GM21576 (cell line): ENCODE measurements around the gene ZNF324B.
"Not testable (repeated sequence)": the region's sequence is repeated elsewhere in the genome, so short reads cannot be mapped to it uniquely, and the experiment has no call there.

ENCODE experiments used
- ATAC-seq: cut with Tn5 transposase; IDR thresholded peaks from one replicate; pipeline ENCODE4 v1.9.1; 2021; ENCODE audit warnings: mild to moderate bottlenecking, moderate library complexity; ENCODE audit not compliant: unreplicated experiment

The ZNF324B gene

DNA sequence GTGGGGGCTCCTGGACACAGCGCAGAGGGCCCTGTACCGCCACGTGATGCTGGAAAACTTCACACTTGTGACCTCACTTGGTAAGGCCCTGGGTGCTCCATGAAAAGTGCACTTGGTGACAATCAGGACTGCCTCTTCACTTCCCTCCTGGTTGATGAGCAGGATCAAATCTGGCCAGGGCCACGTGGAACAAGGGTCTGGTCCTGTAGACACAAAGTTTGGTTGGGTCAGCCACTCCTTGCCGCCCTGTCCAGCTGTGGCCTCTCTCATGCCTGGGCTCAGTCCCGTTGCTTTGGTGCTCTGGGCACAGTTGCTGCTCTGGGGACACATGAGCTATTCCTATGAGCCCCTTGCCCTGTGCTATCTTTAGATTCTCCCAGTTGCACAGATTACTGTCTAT, 2.3 kb downstream of the ZNF324B start:
- no peak for ATAC-seq

GRCh38 chr19:58455306-58455705, 3.9 kb downstream of the ZNF324B start:
- ATAC-seq: no peak

GRCh38 chr19:58456111-58456510, 4.7 kb downstream of the ZNF324B start:
- ATAC-seq: no peak

DNA sequence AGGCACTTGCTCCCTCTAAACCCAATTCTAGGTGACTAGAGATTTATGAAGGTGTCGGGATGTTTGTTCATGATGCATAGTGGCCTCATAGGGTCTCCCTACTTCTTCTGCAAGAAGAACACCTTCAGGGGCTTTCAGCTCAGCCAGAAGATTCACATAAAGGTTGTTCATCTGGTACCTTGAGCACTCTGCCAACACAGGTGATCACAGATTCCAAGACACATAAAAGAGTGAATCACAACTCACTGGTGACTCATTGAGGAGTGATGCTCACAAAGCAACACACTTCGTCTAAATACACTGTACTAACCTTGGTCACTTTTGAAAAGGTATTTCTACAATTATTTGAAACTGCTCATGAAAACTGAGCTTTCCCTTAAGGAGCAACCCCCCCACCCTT, 8.6 kb downstream of the ZNF324B start:
- ATAC-seq: no peak

DNA sequence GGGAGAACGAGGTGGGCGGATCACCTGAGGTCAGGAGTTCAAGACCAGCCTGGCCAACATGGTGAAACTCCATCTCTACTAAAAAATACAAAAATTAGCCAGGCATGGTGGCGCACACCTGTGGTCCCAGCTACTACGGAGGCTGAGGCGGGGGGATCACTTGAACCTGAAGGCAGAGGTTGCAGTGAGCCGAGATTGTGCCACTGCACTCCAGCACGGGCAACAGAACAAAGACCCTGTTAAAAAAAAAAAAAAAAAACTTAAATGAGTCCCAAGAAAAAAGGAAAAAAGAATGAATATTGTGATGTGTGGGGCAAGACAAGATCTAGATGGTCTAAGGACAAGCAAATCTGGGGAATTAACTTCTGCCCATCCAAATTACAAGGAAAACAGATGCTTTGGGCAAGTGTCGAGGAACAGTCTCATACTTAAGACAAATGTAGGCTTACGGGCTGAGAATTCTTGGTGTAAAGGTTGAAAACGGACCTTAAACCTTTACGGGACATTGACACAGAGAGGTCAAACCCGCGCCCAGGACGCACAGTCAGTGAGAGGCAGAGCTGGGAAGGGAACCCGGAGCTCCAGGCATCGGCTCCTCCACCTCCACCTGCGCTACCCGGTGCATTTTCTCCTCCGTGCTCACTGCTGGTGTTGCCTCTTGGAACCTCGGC, 14.8 kb downstream of the ZNF324B start:
- ATAC-seq: peak; percentile 19

DNA sequence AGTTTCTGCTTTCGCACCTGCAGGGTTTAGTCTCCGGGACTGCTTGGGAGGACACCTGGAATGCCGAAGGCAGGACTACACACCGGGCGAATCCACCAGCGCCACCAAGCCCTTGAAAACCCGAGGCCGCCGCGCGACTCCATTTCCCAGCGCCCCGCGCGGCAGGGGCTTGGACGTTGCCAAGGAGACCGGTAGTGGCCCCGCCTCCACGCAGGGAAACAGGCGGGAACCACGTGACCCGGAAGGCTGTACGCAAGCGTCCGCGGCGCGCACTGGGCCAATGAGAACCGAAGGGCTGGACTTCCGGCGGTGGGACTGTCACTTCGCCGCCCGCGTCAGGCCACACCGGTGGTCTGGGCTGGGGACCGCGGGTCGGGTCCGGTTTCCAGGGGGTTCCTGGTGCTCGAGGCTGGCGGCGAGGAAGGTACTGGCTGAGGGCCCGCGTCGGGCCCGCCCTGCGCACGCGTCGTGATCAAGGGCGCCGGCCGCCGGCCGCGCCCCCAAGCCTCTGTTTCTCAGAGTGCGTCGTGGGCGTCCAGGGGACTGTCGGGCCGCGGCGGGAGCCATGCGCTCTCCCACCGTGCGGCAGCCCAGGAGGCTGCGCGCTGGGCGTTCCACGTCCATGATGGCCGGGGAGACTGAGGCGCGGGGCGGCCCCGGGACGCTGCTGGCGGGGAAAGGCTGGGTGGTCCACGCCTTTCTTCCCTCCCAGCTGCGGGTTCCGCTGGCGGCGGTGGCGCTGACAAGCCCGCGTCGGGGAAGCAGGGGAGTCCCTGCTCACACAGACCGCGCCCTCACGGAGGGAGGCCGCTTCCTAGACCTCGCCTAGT, 15.6 kb downstream of the ZNF324B start, which contains the start of gene ZNF324:
Gene ZNF324 (plus strand): TSS at position 321 of the 830 bp plus-strand sequence. CDS start 2,106 bp downstream, outside the sequence.
- ATAC-seq: peak; percentile 91

DNA sequence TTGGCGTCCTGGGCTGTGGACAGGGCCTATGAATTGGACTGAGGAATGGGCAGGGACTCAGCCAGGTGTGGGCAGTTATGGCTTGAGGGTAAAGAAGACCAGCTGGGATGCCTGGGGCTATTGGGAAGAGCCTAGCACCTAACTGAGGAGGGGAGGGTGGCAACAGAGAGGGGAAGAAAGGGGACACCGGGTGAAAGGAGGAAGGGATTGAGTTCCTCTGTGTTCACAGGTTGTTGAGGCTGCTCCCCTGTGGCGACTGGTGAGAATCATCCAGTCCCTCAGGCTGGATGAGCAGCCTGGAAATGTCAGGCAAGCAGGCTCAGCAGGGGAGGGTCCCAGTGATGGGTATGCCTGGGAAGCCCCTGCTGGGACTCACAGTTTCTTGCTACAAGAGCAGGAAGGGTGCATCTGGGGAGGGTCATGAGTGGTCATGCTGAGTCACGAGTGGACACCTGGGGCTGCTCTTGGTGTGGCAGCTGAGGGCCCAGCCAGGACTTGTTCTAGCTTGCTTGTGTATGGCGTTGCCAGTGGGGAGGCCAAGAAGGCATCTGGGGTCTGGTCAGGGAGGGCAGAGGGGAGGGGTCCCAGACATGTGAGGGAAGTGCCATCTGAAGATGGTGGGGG, 16.9 kb downstream of the ZNF324B start:
- ATAC-seq: no peak

GRCh38 chr19:58469241-58470013, 18.0 kb downstream of the ZNF324B start:
- ATAC-seq: no peak

DNA sequence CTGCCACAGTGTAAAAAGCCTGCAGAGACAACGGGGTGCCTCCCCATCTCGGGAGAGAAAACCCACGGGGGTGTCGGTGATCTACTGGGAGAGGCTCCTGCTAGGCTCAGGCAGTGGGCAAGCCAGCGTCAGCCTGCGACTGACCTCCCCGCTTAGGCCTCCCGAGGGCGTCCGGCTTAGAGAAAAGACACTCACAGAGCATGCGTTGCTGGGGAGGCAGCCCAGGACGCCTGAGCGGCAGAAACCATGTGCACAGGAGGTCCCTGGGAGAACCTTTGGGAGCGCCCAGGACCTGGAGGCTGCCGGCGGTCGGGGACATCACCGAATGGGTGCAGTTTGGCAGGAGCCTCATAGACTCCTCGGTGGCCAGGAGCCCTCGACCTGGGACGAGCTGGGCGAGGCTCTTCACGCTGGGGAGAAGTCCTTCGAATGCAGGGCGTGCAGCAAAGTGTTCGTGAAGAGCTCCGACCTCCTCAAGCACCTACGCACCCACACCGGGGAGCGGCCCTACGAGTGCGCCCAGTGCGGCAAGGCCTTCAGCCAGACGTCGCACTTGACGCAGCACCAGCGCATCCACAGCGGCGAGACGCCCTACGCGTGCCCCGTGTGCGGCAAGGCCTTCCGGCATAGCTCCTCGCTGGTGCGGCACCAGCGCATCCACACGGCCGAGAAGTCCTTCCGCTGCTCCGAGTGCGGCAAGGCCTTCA, 19.6 kb downstream of the ZNF324B start:
- not testable (repeated sequence) for ATAC-seq

GRCh38 chr19:58471736-58472135, 20.3 kb downstream of the ZNF324B start:
- ATAC-seq: no peak

- ATAC-seq: no peak
Observed at GRCh38 chr19:58473775-58474174, 22.4 kb downstream of the ZNF324B start.

- ATAC-seq: no peak
Observed at GRCh38 chr19:58474291-58474996, 23.0 kb downstream of the ZNF324B start.

DNA sequence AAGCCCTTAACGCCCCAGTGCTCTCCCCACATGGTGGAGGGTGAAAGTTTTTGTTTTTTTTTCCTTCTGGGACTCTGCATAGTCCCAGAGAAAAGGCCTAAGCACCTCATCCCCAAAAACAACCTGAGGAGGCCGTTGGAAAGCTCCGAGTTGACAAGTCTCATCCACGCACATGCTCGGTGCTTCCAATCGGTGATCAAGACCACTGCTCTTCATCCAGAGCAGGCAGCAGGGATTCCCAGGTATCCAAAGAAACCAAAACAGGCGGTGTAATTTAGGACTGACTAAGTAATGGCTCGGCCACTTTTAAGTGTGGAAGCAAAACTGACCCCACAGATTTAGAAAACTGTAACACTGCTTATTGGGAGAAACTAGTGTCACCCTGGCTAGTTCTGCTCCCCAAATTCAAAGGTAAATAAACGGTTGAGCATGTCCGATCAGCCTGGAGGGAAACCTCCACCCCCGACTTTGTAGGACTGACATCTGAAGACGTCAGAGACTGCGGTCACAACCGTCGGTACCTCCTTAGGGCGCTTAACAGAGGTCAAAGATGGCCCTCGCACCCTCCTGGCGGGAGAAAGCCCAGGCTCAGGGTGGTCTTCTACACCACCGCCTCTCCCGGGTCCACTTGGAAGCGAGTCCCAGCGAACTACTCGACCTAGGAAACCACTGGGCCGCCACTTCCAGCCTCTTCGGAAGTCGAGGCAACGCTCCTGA, 23.7 kb downstream of the ZNF324B start:
- ATAC-seq: no peak

DNA sequence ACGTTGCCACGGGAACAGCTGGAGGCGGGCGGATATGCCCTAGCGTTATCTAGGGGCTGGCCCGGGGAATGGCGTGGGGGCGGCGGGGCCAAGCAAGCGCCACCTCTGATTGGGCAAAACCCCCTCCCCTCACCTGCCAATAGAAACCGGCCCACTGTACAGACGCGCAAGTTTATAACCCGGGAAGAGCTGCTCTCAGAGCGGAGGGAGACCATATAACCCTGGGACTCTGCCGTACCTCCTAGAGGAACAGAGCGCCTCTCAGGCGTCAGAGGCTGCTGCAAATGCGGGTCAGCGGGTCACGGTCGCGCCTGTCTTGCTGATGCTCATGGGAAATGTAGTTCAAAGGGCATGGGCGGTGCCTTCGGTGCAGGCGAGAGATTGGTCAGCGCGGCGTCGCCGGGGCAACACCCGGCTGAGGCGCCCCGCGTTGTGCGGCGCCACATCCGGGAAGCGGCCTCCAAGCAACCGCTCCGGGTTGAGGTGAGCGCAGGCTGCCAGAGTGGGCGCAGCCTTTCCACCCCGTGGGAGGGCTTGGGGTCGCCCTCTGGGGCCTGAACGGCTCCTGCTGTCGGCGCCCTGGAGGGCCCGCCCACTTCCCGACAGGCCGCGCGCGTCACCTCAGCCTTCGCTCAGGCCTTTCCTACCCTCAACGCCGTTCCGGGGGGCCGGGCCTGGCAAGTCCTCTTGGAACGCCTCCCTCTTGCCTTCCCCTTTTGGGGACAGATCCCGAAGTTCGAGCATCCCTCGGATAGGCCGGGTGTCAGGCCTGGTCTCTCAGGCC, 24.5 kb downstream of the ZNF324B start, which contains the start of gene ZNF446:
Gene ZNF446 (plus strand): TSS at position 639 of the 784 bp plus-strand sequence. CDS start 867 bp downstream, outside the sequence.
- peak; percentile 85 for ATAC-seq

GRCh38 chr19:58476498-58477015, 25.1 kb downstream of the ZNF324B start:
- no peak for ATAC-seq

- ATAC-seq: no peak
Observed at GRCh38 chr19:58477130-58477529, 25.7 kb downstream of the ZNF324B start.

GRCh38 chr19:58477871-58478270, 26.4 kb downstream of the ZNF324B start:
- no peak for ATAC-seq

GRCh38 chr19:58479303-58479702, 27.9 kb downstream of the ZNF324B start:
- ATAC-seq: no peak
